Spinal cord (tissue), 10 donors: ENCODE results near the gene PERCC1. TPM values are rescaled to one million over a fixed set of nuclear protein-coding genes. Genes with fewer than 3 reads are reported as not detected.
A peak's percentile ranks its signal among the peaks of the same experiment; 100 is the strongest.

Experiments
- DNase-seq, 6 donors: peaks; one replicate each; pipeline versions ENCODE4 v3.0.0 to v3.0.0-alpha.2; 2013 to 2015; ENCODE audit warnings: low spot score in 6 of 6, low read depth in 4 of 6
- H3K27ac ChIP-seq: one replicate; pipeline ENCODE4 v1.5.1; 2013; ENCODE audit warnings: low read depth, low read length, control low read depth
- H3K27me3 ChIP-seq: one replicate; pipeline ENCODE4 v1.6.1; 2013; ENCODE audit warnings: low read length; ENCODE audit not compliant: control insufficient read depth, insufficient read depth
- H3K36me3 ChIP-seq: one replicate; pipeline ENCODE4 v1.6.1; 2013; ENCODE audit warnings: low read length; ENCODE audit not compliant: control insufficient read depth, insufficient read depth
- H3K4me1 ChIP-seq: one replicate; pipeline ENCODE4 v1.6.1; 2013; ENCODE audit warnings: low read length; ENCODE audit not compliant: control insufficient read depth, insufficient read depth
- H3K4me3 ChIP-seq: one replicate; pipeline ENCODE4 v1.5.1; 2013; ENCODE audit warnings: low read depth, low read length, control low read depth
- H3K9me3 ChIP-seq: one replicate; pipeline ENCODE4 v1.6.1; 2013; ENCODE audit warnings: low read length; ENCODE audit not compliant: control insufficient read depth, insufficient read depth
- WGBS: methylation state at CpG from one replicate; pipeline ENCODE4 v1.1.5; 2013; ENCODE audit warnings: missing lambda C conversion rate; ENCODE audit not compliant: insufficient coverage; 5-methylcytosine and 5-hydroxymethylcytosine counted together
- polyA plus RNA-seq, 2 donors: library from polyadenylated mRNA; unstranded; fragments of 120-200 nt; gene quantifications; one replicate each; pipeline ENCODE4 v1.2.1, GENCODE V29; 2013; ENCODE audit not compliant: insufficient read length in 2 of 2
- total RNA-seq, 2 donors: library from RNA; depleted of rRNA in 1 of 2; stranded (reverse); fragments of 120-200 nt in 1 of 2; fragments of >200 nt in 1 of 2; gene quantifications; one replicate each; pipeline versions ENCODE4 v1.2.3 to v1.2.4, GENCODE V29; 2013 to 2014
- donor health status: healthy.

PERCC1 gene
- total and polyA plus RNA-seq, 4 donors = 0.35 TPM; not detected in 3

GRCh38 chr16:1425616-1426370 lies 5.1 kb upstream of the PERCC1 start:
- Histone ChIP-seq H3K4me3 (no peak overlapping the region), H3K36me3 (peaks cover 13% of the 10 kb centered on the region)
- 89% methylated on average over 15 of the region's 16 CpGs for WGBS

GRCh38 chr16:1426734-1427471 lies 4.0 kb upstream of the PERCC1 start:
- H3K4me1 ChIP-seq = peaks cover 25% of the 10 kb centered on the region
- no peak overlapping the region for H3K27ac ChIP-seq
- peak in 1 of 6 donors; percentile 32 for DNase-seq
- 58% methylated on average over 40 of the region's 42 CpGs for WGBS
- no peaks in the 10 kb centered on the region for H3K9me3 ChIP-seq
- H3K36me3 ChIP-seq = peaks cover 18% of the 10 kb centered on the region
- H3K4me3 ChIP-seq = no peak overlapping the region
- H3K27me3 ChIP-seq = no peaks in the 10 kb centered on the region

More at GRCh38 chr16:1425616-1426370, 5.1 kb upstream of the PERCC1 start:
- no peaks in the 10 kb centered on the region for H3K9me3 ChIP-seq
- no peaks in the 10 kb centered on the region for H3K27me3 ChIP-seq
- H3K4me1 ChIP-seq = peaks cover 26% of the 10 kb centered on the region
- no peak overlapping the region for H3K27ac ChIP-seq
- DNase-seq = no peak

- Histone ChIP-seq H3K4me1 (peaks cover 25% of the 10 kb centered on the region), H3K27ac (no peak overlapping the region), H3K4me3 (no peak overlapping the region), H3K36me3 (peaks cover 25% of the 10 kb centered on the region), H3K27me3 (no peaks in the 10 kb centered on the region), H3K9me3 (no peaks in the 10 kb centered on the region)
- 90% methylated on average over 53 of the region's 53 CpGs for WGBS
- DNase-seq = no peak
Observed at GRCh38 chr16:1427473-1428461, 3.1 kb upstream of the PERCC1 start.

- no peak for DNase-seq
- H3K4me3 ChIP-seq = no peak overlapping the region
- WGBS = 42% methylated on average over 14 of the region's 21 CpGs
Observed at GRCh38 chr16:1428511-1428910, 2.4 kb upstream of the PERCC1 start.

DNA sequence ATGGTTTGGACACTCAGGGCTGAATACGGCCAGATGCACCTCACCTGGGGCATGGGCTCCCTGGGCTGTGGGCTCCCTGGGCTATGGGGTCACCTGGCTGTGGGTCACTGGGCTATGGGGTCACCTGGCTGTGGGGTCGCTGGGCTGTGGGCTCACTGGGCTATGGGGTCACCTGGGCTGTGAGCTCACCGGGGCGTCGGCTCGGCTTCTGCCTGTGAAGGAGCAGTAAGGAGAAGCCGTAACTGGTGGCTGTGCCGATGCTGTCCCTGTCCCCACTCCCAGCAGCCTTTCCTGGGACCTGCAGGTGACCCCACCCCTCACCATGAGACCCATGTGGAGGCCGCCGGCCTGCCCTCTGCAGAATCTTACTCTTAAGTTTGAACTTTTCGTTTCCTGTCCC lies 1.9 kb upstream of the PERCC1 start:
- 94% methylated on average over 9 of the region's 11 CpGs for WGBS
- Histone ChIP-seq H3K27ac (no peak overlapping the region), H3K4me3 (no peak overlapping the region), H3K27me3 (no peaks in the 10 kb centered on the region), H3K36me3 (peaks cover 36% of the 10 kb centered on the region), H3K4me1 (peaks cover 29% of the 10 kb centered on the region), H3K9me3 (no peaks in the 10 kb centered on the region)
- DNase-seq = no peak

More at GRCh38 chr16:1428511-1428910, 2.4 kb upstream of the PERCC1 start:
- peaks cover 25% of the 10 kb centered on the region for H3K4me1 ChIP-seq
- H3K27me3 ChIP-seq = no peaks in the 10 kb centered on the region
- no peaks in the 10 kb centered on the region for H3K9me3 ChIP-seq
- H3K36me3 ChIP-seq = peaks cover 33% of the 10 kb centered on the region
- no peak overlapping the region for H3K27ac ChIP-seq

- peaks cover 29% of the 10 kb centered on the region for H3K4me1 ChIP-seq
- WGBS = 95% methylated on average over 13 of the region's 13 CpGs
Observed at GRCh38 chr16:1429631-1430030, 1.2 kb upstream of the PERCC1 start.

GRCh38 chr16:1430214-1430758 lies 592 bp upstream of the PERCC1 start:
- Histone ChIP-seq H3K4me3 (no peak overlapping the region), H3K36me3 (peaks cover 49% of the 10 kb centered on the region), H3K27me3 (no peaks in the 10 kb centered on the region), H3K4me1 (peaks cover 29% of the 10 kb centered on the region), H3K27ac (no peak overlapping the region), H3K9me3 (no peaks in the 10 kb centered on the region)
- no peak for DNase-seq
- WGBS = 45% methylated on average over 11 of the region's 14 CpGs

More at GRCh38 chr16:1429631-1430030, 1.2 kb upstream of the PERCC1 start:
- Histone ChIP-seq H3K36me3 (peaks cover 42% of the 10 kb centered on the region), H3K27me3 (no peaks in the 10 kb centered on the region), H3K4me3 (no peak overlapping the region), H3K27ac (no peak overlapping the region), H3K9me3 (no peaks in the 10 kb centered on the region)
- no peak for DNase-seq

DNA sequence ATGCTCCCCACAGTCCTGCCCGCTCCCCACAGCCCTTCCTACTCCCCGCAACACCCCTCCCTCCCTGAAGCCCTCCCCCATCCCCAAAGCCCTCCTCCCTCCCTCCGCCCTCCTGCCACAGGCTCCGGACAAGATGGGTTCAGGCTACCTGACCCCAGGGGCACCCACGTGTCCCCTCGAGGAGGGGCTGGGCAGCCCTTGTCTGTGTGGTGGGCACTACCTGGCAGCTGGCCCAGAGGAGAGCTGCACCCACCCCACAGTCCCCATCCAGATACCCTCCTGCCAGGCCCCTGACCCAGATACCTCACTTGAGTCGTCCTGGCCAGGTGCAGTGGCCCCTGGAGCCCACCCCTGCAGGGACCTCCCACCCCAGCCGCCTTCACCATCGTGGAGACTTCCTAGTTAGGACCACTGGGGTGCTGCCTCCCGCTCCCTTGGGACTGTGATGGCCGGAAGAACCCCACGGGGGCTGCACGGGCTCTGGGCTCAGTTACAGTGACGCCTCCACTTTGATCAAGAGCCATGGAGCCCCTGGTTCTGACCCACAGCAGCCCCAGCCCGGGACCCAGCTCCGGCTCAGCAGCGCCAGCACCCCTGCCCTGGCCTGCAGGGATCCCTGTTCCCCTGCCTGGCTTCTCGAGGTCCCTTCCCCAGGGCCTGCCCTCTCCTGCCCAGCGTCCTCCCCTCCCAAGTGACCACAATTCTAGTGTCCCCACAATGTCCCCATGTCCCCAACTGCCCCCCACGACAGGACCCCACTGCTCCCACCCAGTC lies 806 bp downstream of the PERCC1 start:
- peaks cover 26% of the 10 kb centered on the region for H3K4me1 ChIP-seq
- 88% methylated on average over 14 of the region's 20 CpGs for WGBS

More for the DNA sequence above, 806 bp downstream of the PERCC1 start:
- Histone ChIP-seq H3K36me3 (peaks cover 53% of the 10 kb centered on the region), H3K27me3 (no peaks in the 10 kb centered on the region), H3K4me3 (no peak overlapping the region), H3K9me3 (no peaks in the 10 kb centered on the region), H3K27ac (no peak overlapping the region)
- DNase-seq = no peak
